H1 (cell line): ENCODE measurements around the gene MBD4.
A peak's percentile ranks its signal among the peaks of the same experiment; 100 is the strongest.

Experiments
- GABPA ChIP-seq: IDR thresholded peaks from 2 replicates; pipeline ENCODE4 v1.6.1; 2011; ENCODE audit warnings: mild to moderate bottlenecking, low read length, moderate library complexity, borderline replicate concordance; ENCODE audit not compliant: insufficient read depth
- POLR2AphosphoS5 ChIP-seq: IDR thresholded peaks from 2 replicates; pipeline ENCODE4 v1.6.1; 2011; ENCODE audit warnings: low read depth, low read length
- YY1 ChIP-seq: IDR thresholded peaks from 2 replicates; pipeline ENCODE4 v1.6.1; 2011; ENCODE audit warnings: low read depth, mild to moderate bottlenecking, low read length
- TF ChIP-seq, protein P1 (sequence below), 3 experiments: IDR thresholded peaks; 1 replicate in 2 of 3; 2 replicates in 1 of 3; pipeline versions ENCODE4 v1.5.1 to v1.6.1; 2011; ENCODE audit warnings: low read length in 3 of 3, mild to moderate bottlenecking in 3 of 3, inconsistent platforms in 2 of 3, low read depth in 1 of 3, moderate library complexity in 1 of 3; ENCODE audit not compliant: insufficient read depth in 1 of 3; ENCODE audit errors: control extremely low read depth in 1 of 3

DNA sequence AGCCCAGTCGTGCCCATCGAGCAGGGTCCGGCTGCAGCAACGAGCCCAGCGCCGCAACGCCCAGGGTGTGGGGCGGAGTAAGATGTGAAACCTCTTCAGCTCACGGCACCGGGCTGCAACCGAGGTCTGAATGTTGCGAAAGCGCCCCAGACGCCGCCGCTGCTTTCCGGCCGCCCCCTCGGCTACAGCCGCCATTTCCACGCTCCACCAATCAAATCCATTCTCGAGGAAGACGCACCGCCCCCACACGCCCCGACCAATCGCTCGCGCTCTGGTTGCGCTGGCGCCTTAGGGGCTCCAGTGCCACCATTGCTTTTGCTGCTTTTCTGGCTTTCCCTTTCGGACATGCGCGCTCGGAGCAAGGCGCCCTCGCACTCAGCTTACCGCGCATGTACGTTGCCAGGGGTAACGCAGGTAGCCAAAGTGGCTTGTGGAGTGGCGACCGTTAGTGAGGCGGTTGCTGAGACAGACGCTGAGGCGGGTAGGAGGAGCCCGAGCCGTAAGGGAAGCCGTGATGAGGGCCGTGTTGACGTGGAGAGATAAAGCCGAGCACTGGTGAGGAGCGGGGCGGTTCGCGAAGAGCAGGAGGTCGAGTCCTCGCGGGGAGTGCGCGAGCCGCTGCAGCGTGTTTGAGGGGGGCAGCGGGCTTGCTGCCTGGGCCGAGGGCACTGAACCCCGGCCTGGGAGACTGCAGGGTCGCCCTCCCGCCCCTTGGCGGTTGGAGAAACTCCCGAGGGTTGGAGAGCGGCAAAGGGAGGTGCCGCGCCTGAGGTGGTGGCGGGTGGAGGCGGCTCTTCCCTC, at the start of gene MBD4, which contains the start of gene IFT122:
- TF ChIP-seq, protein P1, sequence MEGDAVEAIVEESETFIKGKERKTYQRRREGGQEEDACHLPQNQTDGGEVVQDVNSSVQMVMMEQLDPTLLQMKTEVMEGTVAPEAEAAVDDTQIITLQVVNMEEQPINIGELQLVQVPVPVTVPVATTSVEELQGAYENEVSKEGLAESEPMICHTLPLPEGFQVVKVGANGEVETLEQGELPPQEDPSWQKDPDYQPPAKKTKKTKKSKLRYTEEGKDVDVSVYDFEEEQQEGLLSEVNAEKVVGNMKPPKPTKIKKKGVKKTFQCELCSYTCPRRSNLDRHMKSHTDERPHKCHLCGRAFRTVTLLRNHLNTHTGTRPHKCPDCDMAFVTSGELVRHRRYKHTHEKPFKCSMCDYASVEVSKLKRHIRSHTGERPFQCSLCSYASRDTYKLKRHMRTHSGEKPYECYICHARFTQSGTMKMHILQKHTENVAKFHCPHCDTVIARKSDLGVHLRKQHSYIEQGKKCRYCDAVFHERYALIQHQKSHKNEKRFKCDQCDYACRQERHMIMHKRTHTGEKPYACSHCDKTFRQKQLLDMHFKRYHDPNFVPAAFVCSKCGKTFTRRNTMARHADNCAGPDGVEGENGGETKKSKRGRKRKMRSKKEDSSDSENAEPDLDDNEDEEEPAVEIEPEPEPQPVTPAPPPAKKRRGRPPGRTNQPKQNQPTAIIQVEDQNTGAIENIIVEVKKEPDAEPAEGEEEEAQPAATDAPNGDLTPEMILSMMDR (IDR thresholded peaks at IDR 0.05; ENCODE audit: control extremely low read depth in 1 of 3, insufficient read depth in 1 of 3, low read depth in 1 of 3, low read length in 3 of 3) = no peak
- TF ChIP-seq POLR2AphosphoS5 = peak; percentile 87
- peak; percentile 92 for TF ChIP-seq YY1
- no peak for TF ChIP-seq GABPA
